ENCODE data around the gene RFC2. TPM values are rescaled to one million over a fixed set of nuclear protein-coding genes. Genes with fewer than 3 reads are reported as not detected.

Gene RFC2
- total and polyA plus RNA-seq, 10 of the 15 experiments (the other 5 are each of a cell fraction or from before 2014, with no cell fraction given) = 25.8 to 145 (median 90.9) TPM

GRCh38 chr7:74194686-74195085, 59.5 kb downstream of the RFC2 start:
- Histone ChIP-seq H3K4me2 (ENCODE audit: control insufficient read depth, insufficient read depth) (no peak overlapping the region), H3K4me1 (ENCODE audit: control insufficient read depth, insufficient read depth, low read length) (no peaks in the 10 kb centered on the region), H3K27ac (ENCODE audit: control insufficient read depth, insufficient read depth) (no peak overlapping the region), H2AFZ (ENCODE audit: control insufficient read depth, low read depth, low read length) (no peak overlapping the region), H3K36me3 (ENCODE audit: control insufficient read depth in 2 of 2, insufficient read depth in 2 of 2, low read length in 1 of 2) (peaks cover 33 to 38% of the 10 kb centered on the region in 2 experiments), H3K79me2 (ENCODE audit: control insufficient read depth, insufficient read depth, low read length) (no peaks in the 10 kb centered on the region), H3K27me3 (replicated peaks in 1 of 2; ENCODE audit: control insufficient read depth in 2 of 2, insufficient read depth in 2 of 2, low read length in 1 of 2) (no peaks in the 10 kb centered on the region), H3K4me3 (no peak overlapping the region), H4K20me1 (ENCODE audit: control insufficient read depth, insufficient read depth) (peaks cover 2% of the 10 kb centered on the region; the same call in 1 of the 2 replicates), H3K9ac (ENCODE audit: control insufficient read depth, insufficient read depth, low read length) (no peak overlapping the region), H3K9me3 (replicated peaks; ENCODE audit: control insufficient read depth, insufficient read depth, low read length) (no peaks in the 10 kb centered on the region)
- FAIRE-seq = no peak
- ChIA-PET POLR2A (interaction anchor here (0.6 to 1.0 kb wide), 2 partner anchors 14 to 116 kb away, joined by 3 to 4 read pairs; no protein-coding TSS in a partner anchor), RAD21 (ENCODE audit: unreplicated experiment) (no interaction called here), CTCF (interaction anchor here (1.0 to 2.5 kb wide), 2 partner anchors 11 to 207 kb away, joined by 4 to 10 read pairs; no protein-coding TSS in a partner anchor), SMC1A (ENCODE audit: uncharacterized antibody, unreplicated experiment) (interaction anchor here (1.8 kb wide), 1 partner anchor 15 kb away, joined by 9 read pairs; no protein-coding TSS in a partner anchor)
- WGBS (ENCODE audit: insufficient coverage, insufficient replicate concordance, low lambda C conversion rate, missing lambda C conversion rate) = 96% methylated on average over 14 of the region's 14 CpGs
- TF ChIP-seq E2F8 (IDR thresholded peaks at IDR 0.05; ENCODE audit: low read depth, partially characterized antibody) = no peak
- TF ChIP-seq FOXM1 (IDR thresholded peaks at IDR 0.05; ENCODE audit: low read depth, low read length) = no peak
- TF ChIP-seq POLR2A (IDR thresholded peaks at IDR 0.05; ENCODE audit: low read depth, low read length) = peak; percentile 47; the same call in 1 of the 2 replicates
- no peak for ATAC-seq
- in situ Hi-C loops (cut with MboI) = no loop called here
- DNase-seq (ENCODE audit: low read depth, low spot score) = no peak
- no TSS peak for BruUV-seq (replicated peaks)
- intact Hi-C loops (cut with micrococcal nuclease; ENCODE audit: unreplicated experiment) = no loop called here

DNA sequence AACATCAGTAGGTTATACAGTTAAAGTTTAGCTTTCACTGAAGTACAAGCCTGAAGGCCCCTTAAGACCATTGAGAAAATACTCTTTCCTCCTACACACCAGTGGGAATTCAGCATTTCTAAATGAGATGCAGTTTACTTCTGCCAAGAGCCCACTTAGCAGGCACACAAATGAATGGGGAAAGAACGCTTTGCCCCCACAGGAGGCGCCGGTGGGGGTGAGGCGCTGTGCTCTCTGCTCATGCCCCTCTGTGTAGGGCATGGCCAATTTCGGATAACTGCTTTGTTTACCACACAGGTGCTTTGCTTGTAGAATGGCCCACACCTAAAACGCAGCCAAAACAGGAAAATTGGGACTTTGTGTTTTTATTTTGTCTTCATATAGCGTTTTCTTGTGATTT, 60.3 kb downstream of the RFC2 start:
- ATAC-seq (no peak), FAIRE-seq (no peak), DNase-seq (ENCODE audit: low read depth, low spot score) (no peak)
- ChIA-PET SMC1A (ENCODE audit: uncharacterized antibody, unreplicated experiment) (interaction anchor here (0.9 to 1.8 kb wide), 3 partner anchors 10 to 17 kb away, joined by 3 to 9 read pairs (median 5); no protein-coding TSS in a partner anchor), RAD21 (ENCODE audit: unreplicated experiment) (interaction anchor here (0.6 to 1.6 kb wide), 2 partner anchors 43 to 127 kb away, joined by 4 read pairs; no protein-coding TSS in a partner anchor), CTCF (interaction anchor here (1.0 to 2.5 kb wide), 4 partner anchors 10 to 208 kb away, joined by 4 to 10 read pairs (median 4); no protein-coding TSS in a partner anchor), POLR2A (interaction anchor here (1.0 kb wide), 1 partner anchor 14 kb away, joined by 4 read pairs; no protein-coding TSS in a partner anchor)
- WGBS (ENCODE audit: insufficient coverage, insufficient replicate concordance, low lambda C conversion rate, missing lambda C conversion rate) = 97% methylated on average over 7 of the region's 7 CpGs
- Histone ChIP-seq H3K27me3 (replicated peaks in 1 of 2; ENCODE audit: control insufficient read depth in 2 of 2, insufficient read depth in 2 of 2, low read length in 1 of 2) (no peaks in the 10 kb centered on the region), H3K4me1 (ENCODE audit: control insufficient read depth, insufficient read depth, low read length) (no peaks in the 10 kb centered on the region), H3K4me2 (ENCODE audit: control insufficient read depth, insufficient read depth) (no peak overlapping the region), H3K79me2 (ENCODE audit: control insufficient read depth, insufficient read depth, low read length) (peaks cover under 1% of the 10 kb centered on the region; the same call in 1 of the 2 replicates), H3K36me3 (ENCODE audit: control insufficient read depth in 2 of 2, insufficient read depth in 2 of 2, low read length in 1 of 2) (peaks cover 34 to 45% of the 10 kb centered on the region in 2 experiments), H3K4me3 (no peak overlapping the region), H3K9me3 (replicated peaks; ENCODE audit: control insufficient read depth, insufficient read depth, low read length) (no peaks in the 10 kb centered on the region), H3K9ac (ENCODE audit: control insufficient read depth, insufficient read depth, low read length) (no peak overlapping the region), H3K27ac (ENCODE audit: control insufficient read depth, insufficient read depth) (no peak overlapping the region), H2AFZ (ENCODE audit: control insufficient read depth, low read depth, low read length) (no peak overlapping the region), H4K20me1 (ENCODE audit: control insufficient read depth, insufficient read depth) (peaks cover 3% of the 10 kb centered on the region; the same call in 1 of the 2 replicates)
- TF ChIP-seq POLR2A (IDR thresholded peaks at IDR 0.05; ENCODE audit: low read depth, low read length) = peak; percentile 40; the same call in 1 of the 2 replicates
- peak; percentile 27; the same call in 1 of the 2 replicates for TF ChIP-seq POLR2AphosphoS5 (IDR thresholded peaks at IDR 0.05; ENCODE audit: low read length)
- no peak for TF ChIP-seq RUNX3 (IDR thresholded peaks at IDR 0.05; ENCODE audit: low read length)
- intact Hi-C loops (cut with micrococcal nuclease; ENCODE audit: unreplicated experiment) (no loop called here), in situ Hi-C loops (cut with MboI) (no loop called here)
- no TSS peak for BruUV-seq (replicated peaks)
